ENCODE results near the gene CEP44.
"Not testable (repeated sequence)": the region's sequence is repeated elsewhere in the genome, so short reads cannot be mapped to it uniquely, and the experiment has no call there.

The CEP44 gene

GRCh38 chr4:174332741-174333493 lies 49.2 kb downstream of the CEP44 start:
- no peak for DNase-seq

GRCh38 chr4:174334628-174335027 lies 50.9 kb downstream of the CEP44 start:
- DNase-seq = no peak

GRCh38 chr4:174340714-174341113 lies 57.0 kb downstream of the CEP44 start:
- DNase-seq = no peak

GRCh38 chr4:174349156-174349555 lies 65.4 kb downstream of the CEP44 start:
- no peak for DNase-seq

- DNase-seq = no peak
Observed at GRCh38 chr4:174352061-174352819, 68.5 kb downstream of the CEP44 start.

- DNase-seq = no peak
Observed at GRCh38 chr4:174357321-174357720, 73.6 kb downstream of the CEP44 start.

- DNase-seq = no peak
Observed at GRCh38 chr4:174358410-174358809, 74.7 kb downstream of the CEP44 start.

GRCh38 chr4:174358829-174359228 lies 75.1 kb downstream of the CEP44 start:
- DNase-seq = no peak

GRCh38 chr4:174362340-174362739 lies 78.6 kb downstream of the CEP44 start:
- no peak for DNase-seq

- not testable (repeated sequence) for DNase-seq
Observed at GRCh38 chr4:174363782-174364181, 80.1 kb downstream of the CEP44 start.

GRCh38 chr4:174365018-174365587 lies 81.4 kb downstream of the CEP44 start:
- no peak for DNase-seq

GRCh38 chr4:174369985-174370384 lies 86.3 kb downstream of the CEP44 start:
- DNase-seq = no peak

- no peak for DNase-seq
Observed at GRCh38 chr4:174373821-174374220, 90.1 kb downstream of the CEP44 start.

GRCh38 chr4:174375422-174375821 lies 91.7 kb downstream of the CEP44 start:
- no peak for DNase-seq

- DNase-seq = no peak
Observed at GRCh38 chr4:174377613-174378012, 93.9 kb downstream of the CEP44 start.

GRCh38 chr4:174378951-174379350 lies 95.2 kb downstream of the CEP44 start:
- DNase-seq = no peak

GRCh38 chr4:174380206-174380605 lies 96.5 kb downstream of the CEP44 start:
- not testable (repeated sequence) for DNase-seq

- DNase-seq = no peak
Observed at GRCh38 chr4:174380699-174381439, 97.2 kb downstream of the CEP44 start.

GRCh38 chr4:174381440-174381800 lies 97.7 kb downstream of the CEP44 start:
- DNase-seq = no peak
